Activated CD8-positive, alpha-beta memory T cell treated with anti-CD3 and anti-CD28 coated beads, Interleukin-2, amount 10 ng/mL, durations not matched to agents 7 days and 5 days (primary cell): ENCODE data around the gene BCL3. TPM values are rescaled to one million over a fixed set of nuclear protein-coding genes. Genes with fewer than 3 reads are reported as not detected.

Experiments used
- ATAC-seq: fragments of 150-1000 bp; cut with Tn5 transposase; one replicate; pipeline ENCODE4 v1.10.0; 2021; ENCODE audit warnings: moderate library complexity
- CTCF ChIA-PET: fragments of 350-600 bp; sonication (Branson Sonifier 250); formaldehyde crosslinking; loops from one replicate; lab custom pipeline; 2021; ENCODE audit warnings: antibody characterized with exemption; lab: Charles Lee
- DNase-seq: peaks from one replicate; pipeline ENCODE4 v3.0.0-alpha.2; 2020
- H3K27ac Mint-ChIP-seq: one replicate; pipeline ENCODE4 v1.8.0; 2021; ENCODE audit warnings: mild to moderate bottlenecking, mixed read lengths
- H3K27me3 Mint-ChIP-seq: one replicate; pipeline ENCODE4 v1.8.0; 2021; ENCODE audit warnings: mixed read lengths
- H3K36me3 Mint-ChIP-seq: one replicate; pipeline ENCODE4 v1.8.0; 2021; ENCODE audit warnings: mild to moderate bottlenecking, mixed read lengths
- H3K4me1 Mint-ChIP-seq: one replicate; pipeline ENCODE4 v1.8.0; 2021; ENCODE audit warnings: mixed read lengths
- H3K4me3 Mint-ChIP-seq: one replicate; pipeline ENCODE4 v1.8.0; 2021; ENCODE audit warnings: mild to moderate bottlenecking, moderate library complexity, mixed read lengths
- H3K9me3 Mint-ChIP-seq: one replicate; pipeline ENCODE4 v1.8.0; 2022; ENCODE audit warnings: low read depth, mixed read lengths
- total RNA-seq, 2 experiments: library from RNA; stranded (reverse); gene quantifications; one replicate each; pipeline ENCODE4 v1.2.3, GENCODE V29; 2021

BCL3 gene
- total RNA-seq, 2 experiments from 2014 or later, result 56.3 to 60.3 TPM

DNA sequence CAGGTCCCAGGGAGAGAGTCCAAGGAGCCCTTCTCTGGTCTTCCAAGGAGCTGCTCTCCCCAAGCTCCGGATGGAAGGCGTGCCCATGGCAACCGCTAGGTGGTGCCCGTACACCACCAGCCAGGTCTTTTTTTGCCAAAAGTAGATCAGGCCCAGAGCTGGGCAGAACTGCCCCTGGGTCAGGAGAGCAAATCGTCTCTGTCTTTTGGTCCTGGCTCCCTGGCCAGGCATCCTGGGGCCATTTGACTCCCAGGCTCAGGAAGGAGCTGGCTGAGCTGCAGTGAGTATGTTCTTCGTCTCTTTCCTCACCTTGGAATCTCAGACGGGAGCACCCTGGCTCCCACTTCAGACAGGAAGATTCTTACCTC lies 24.6 kb upstream of the BCL3 start:
- Mint-ChIP-seq H3K9me3 (no peaks in the 10 kb centered on the region), H3K4me1 (peaks cover 51% of the 10 kb centered on the region), H3K27me3 (peaks cover 7% of the 10 kb centered on the region), H3K27ac (peak overlapping the region; percentile 3), H3K4me3 (no peak overlapping the region), H3K36me3 (no peaks in the 10 kb centered on the region)
- CTCF ChIA-PET, result interaction anchor here (0.7 to 10.2 kb wide), 37 partner anchors 9 to 229 kb away, joined by 3 to 406 read pairs (median 6); partner anchors contain the start of genes CBLC, NECTIN2 and TOMM40
- DNase-seq, result peak; percentile 87
- peak; percentile 94 for ATAC-seq

DNA sequence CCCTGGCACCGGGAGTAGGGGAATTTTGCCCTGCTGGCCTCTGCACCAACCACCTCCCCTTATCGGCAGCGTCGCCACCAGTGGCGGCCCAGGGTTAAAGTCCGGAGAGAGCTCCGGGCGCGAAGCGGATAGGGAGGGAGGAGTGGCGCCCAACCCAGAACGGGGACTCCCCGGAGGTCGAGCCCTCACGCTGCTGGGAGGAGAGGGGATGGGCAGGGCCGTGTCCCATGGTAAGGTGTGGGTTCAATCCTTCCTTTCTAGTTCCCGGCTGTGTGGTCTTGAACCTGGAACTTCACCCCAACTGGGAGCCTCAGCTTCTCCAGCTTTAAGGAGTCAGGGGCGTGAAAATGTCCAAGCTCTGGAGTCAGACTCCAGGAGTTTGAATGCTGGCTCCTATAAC lies 23.3 kb upstream of the BCL3 start:
- Mint-ChIP-seq H3K9me3 (no peaks in the 10 kb centered on the region), H3K4me1 (peaks cover 51% of the 10 kb centered on the region), H3K27ac (no peak overlapping the region), H3K27me3 (peaks cover 5% of the 10 kb centered on the region), H3K4me3 (no peak overlapping the region), H3K36me3 (no peaks in the 10 kb centered on the region)
- DNase-seq (no peak), ATAC-seq (no peak)
- CTCF ChIA-PET, result interaction anchor here (0.7 to 10.2 kb wide), 7 partner anchors 16 to 968 kb away, joined by 4 to 406 read pairs (median 36); partner anchors contain the start of gene CBLC

DNA sequence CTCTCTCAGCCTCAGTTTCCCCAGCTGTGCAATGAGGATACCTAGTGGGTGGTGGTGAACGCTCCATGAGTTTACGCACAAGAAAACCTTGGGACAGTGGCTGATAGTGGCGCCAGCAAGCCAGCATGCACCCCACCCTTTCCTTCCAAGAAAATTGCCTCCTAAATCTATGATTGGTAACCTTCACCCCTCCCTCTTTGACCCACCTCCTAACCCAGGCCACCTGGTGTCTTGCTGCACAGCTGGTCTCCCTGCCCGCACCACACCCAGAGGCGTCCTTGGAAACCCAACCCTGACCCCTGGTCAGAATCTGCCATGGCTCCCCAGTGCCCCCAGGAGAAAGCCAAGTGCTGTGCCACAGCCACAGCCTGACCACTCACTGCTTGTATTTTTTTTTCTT lies 22.8 kb upstream of the BCL3 start:
- no peak overlapping the region for H3K4me3 Mint-ChIP-seq
- peaks cover 2% of the 10 kb centered on the region for H3K27me3 Mint-ChIP-seq
- no peaks in the 10 kb centered on the region for H3K9me3 Mint-ChIP-seq
- no peak overlapping the region for H3K27ac Mint-ChIP-seq
- DNase-seq (no peak), ATAC-seq (no peak)
- H3K36me3 Mint-ChIP-seq, result no peaks in the 10 kb centered on the region
- CTCF ChIA-PET, result interaction anchor here (0.7 to 10.2 kb wide), 6 partner anchors 16 to 967 kb away, joined by 4 to 406 read pairs (median 56); partner anchors contain the start of gene CBLC
- H3K4me1 Mint-ChIP-seq, result peaks cover 51% of the 10 kb centered on the region

DNA sequence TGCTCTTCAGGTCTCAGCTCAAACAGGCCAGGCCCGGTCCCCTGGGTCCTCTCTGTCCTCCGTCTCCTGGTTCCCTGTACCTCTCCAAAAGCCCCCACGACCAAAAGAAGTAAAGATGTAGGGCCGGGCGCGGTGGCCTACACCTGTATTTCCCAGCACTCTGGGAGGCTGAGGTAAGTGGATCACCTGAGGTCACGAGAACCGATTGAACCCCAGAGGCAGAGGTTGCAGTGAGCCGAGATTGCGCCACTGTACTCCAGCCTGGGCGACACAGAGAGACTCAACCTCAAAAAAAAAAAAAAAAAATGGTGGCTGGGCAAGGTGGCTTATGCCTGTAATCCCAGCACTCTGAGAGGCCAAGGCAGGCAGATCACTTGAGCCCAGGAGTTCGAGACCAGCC lies 22.0 kb upstream of the BCL3 start:
- H3K27ac Mint-ChIP-seq, result no peak overlapping the region
- ATAC-seq, result no peak
- CTCF ChIA-PET, result interaction anchor here (1.5 to 10.2 kb wide), 5 partner anchors 16 to 70 kb away, joined by 4 to 406 read pairs (median 75); partner anchors contain the start of gene CBLC

DNA sequence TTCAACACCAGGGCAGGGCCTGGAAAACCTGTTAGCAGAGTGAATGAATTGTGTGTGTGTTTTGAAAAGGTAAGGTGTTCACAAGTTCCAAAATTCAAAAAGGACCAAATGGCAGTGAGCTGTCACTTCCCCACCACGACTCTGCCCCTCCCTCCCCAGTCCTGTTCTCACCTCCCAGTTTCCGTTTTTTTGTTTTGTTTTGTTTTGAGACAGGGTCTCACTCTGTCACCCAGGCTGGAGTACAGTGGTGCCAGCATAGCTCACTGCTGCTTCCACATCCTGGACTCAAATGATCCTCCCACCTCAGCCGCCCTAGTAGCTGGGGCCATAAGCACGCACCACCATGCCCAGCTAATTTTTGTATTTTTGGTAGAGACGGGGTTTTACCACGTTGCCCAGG lies 20.3 kb upstream of the BCL3 start:
- DNase-seq (no peak), ATAC-seq (no peak)

More for the DNA sequence above, 22.0 kb upstream of the BCL3 start:
- H3K4me3 Mint-ChIP-seq, result no peak overlapping the region
- peaks cover 49% of the 10 kb centered on the region for H3K4me1 Mint-ChIP-seq
- H3K9me3 Mint-ChIP-seq, result no peaks in the 10 kb centered on the region
- H3K27me3 Mint-ChIP-seq, result no peaks in the 10 kb centered on the region
- no peaks in the 10 kb centered on the region for H3K36me3 Mint-ChIP-seq
- DNase-seq, result no peak

DNA sequence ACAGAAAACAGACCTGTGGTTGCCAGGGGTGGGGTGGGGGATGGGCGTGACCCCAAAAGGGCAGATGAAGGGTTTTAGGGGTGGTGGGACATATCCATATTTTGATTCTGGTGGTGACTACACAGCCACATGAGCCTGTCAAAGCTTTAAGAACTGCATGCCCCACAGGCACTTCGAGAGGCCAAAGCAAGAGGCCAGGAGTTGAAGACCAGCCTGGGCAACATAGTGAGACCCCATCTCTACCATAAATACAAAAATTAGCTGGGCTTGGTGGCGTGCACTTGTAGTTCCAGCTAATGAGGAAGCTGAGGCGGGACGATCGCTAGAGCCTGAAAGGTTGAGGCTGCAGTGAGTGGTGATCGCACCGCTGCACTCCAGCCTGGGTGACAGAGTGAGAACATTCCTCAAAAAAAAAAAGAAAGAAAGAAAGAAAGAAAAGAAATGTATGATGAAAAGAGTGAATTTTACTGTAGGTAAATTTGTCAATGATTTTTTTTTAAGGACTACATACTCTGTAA lies 18.9 kb upstream of the BCL3 start:
- no peaks in the 10 kb centered on the region for H3K9me3 Mint-ChIP-seq
- no peak overlapping the region for H3K27ac Mint-ChIP-seq
- CTCF ChIA-PET, result interaction anchor here (1.2 to 7.2 kb wide), 5 partner anchors 9 to 330 kb away, joined by 3 to 59 read pairs (median 6); no protein-coding TSS in a partner anchor
- peaks cover 18% of the 10 kb centered on the region for H3K4me1 Mint-ChIP-seq
- DNase-seq, result no peak
- H3K4me3 Mint-ChIP-seq, result no peak overlapping the region
- H3K36me3 Mint-ChIP-seq, result no peaks in the 10 kb centered on the region
- ATAC-seq, result no peak
- no peaks in the 10 kb centered on the region for H3K27me3 Mint-ChIP-seq

More for the DNA sequence above, 20.3 kb upstream of the BCL3 start:
- Mint-ChIP-seq H3K9me3 (no peaks in the 10 kb centered on the region), H3K27me3 (no peaks in the 10 kb centered on the region), H3K4me1 (peaks cover 32% of the 10 kb centered on the region), H3K36me3 (no peaks in the 10 kb centered on the region), H3K4me3 (peak overlapping the region; percentile 7), H3K27ac (no peak overlapping the region)
- CTCF ChIA-PET, result interaction anchor here (0.9 to 7.2 kb wide), 7 partner anchors 11 to 116 kb away, joined by 3 to 59 read pairs (median 5); no protein-coding TSS in a partner anchor

DNA sequence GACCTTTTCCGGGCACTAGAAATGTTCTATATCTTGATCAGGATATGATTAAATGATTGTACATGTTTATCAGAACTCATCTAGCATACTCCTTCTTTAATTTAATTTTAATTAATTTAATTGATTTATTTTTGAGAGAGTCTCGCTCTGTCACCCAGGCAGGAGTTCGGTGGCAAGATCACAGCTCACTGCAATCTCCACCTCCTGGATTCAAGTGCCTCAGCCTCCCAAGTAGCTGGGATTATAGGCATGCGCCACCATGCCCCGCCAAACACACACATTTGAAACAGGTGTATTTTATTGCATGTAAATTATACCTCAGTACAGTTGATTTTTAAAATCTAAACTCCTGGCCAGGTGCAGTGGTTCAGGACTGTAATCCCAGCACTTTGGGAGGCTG lies 17.4 kb upstream of the BCL3 start:
- peaks cover 18% of the 10 kb centered on the region for H3K4me1 Mint-ChIP-seq
- no peak for ATAC-seq
- CTCF ChIA-PET, result interaction anchor here (0.7 to 7.2 kb wide), 3 partner anchors 12 to 328 kb away, joined by 3 to 59 read pairs (median 3); no protein-coding TSS in a partner anchor
- no peak overlapping the region for H3K4me3 Mint-ChIP-seq
- H3K27ac Mint-ChIP-seq, result no peak overlapping the region
- H3K36me3 Mint-ChIP-seq, result no peaks in the 10 kb centered on the region
- H3K27me3 Mint-ChIP-seq, result no peaks in the 10 kb centered on the region
- H3K9me3 Mint-ChIP-seq, result no peaks in the 10 kb centered on the region
- DNase-seq, result no peak

DNA sequence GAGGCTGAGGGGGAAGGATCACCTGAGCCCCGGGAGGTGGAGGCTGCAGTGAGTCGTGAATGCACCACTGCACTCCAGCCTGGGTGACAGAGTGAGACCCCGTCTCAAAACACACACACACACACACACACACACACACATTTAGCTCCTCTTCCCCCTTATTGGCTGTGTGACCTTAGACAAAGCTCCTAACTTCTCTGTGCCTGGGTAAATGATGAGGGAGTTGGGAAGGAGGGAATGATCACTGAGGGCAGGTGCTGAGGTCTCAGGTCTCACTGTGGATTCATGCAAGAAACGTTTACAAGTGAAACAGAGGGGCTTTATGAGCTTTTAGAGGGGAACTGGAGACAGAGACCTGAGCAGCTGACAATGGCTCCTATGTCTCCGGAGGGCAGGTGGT lies 16.9 kb upstream of the BCL3 start:
- H3K27ac Mint-ChIP-seq, result no peak overlapping the region
- H3K27me3 Mint-ChIP-seq, result no peaks in the 10 kb centered on the region
- DNase-seq, result no peak
- H3K4me3 Mint-ChIP-seq, result no peak overlapping the region
- CTCF ChIA-PET, result interaction anchor here (0.7 to 7.2 kb wide), 3 partner anchors 7 to 40 kb away, joined by 3 to 59 read pairs (median 22); no protein-coding TSS in a partner anchor
- H3K4me1 Mint-ChIP-seq, result peaks cover 18% of the 10 kb centered on the region
- H3K9me3 Mint-ChIP-seq, result no peaks in the 10 kb centered on the region
- no peaks in the 10 kb centered on the region for H3K36me3 Mint-ChIP-seq
- ATAC-seq, result no peak

DNA sequence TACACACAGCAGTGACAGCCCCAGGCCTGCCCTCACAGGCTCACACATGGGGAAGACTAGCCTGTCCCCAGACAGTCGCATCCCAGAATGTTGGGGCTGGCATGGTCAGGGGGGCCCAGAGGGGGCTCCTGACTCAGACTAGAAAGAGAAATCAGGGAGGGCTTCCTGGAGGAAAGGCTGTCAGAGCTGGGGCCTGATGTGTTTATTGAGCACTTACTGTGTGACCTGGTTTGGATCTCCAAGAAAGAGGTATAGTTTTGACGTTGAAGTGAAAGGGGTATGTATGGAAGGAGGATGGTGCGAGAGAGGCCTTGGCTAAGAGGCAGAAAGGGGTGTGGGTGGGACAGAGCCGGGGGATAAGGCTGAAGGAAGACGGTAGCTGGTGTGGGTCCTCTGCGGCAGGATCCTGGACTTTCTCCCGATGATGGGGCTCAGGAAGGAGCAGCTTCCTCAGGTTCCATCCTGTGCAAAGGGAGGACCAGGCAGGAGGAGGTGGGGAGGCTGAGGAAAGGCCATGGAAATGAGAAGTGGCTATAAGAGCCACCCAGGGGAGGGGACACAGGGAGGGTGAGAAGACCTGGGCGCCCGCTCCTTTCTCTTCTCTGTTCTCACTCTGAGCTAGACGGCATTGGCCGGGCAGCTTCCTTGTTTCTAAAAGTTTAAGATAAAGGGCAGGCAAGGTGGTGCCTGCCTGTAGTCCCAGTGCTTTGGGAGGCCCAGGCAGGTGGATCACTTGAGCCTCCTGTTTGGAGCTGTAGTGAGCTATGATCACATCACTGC lies 16.1 kb upstream of the BCL3 start:
- ATAC-seq, result no peak
- no peaks in the 10 kb centered on the region for H3K36me3 Mint-ChIP-seq
- CTCF ChIA-PET, result interaction anchor here (0.7 to 7.2 kb wide), 5 partner anchors 8 to 75 kb away, joined by 3 to 59 read pairs (median 7); no protein-coding TSS in a partner anchor
- H3K9me3 Mint-ChIP-seq, result no peaks in the 10 kb centered on the region
- no peak for DNase-seq
- H3K4me3 Mint-ChIP-seq, result no peak overlapping the region
- peaks cover 25% of the 10 kb centered on the region for H3K4me1 Mint-ChIP-seq
- no peak overlapping the region for H3K27ac Mint-ChIP-seq
- no peaks in the 10 kb centered on the region for H3K27me3 Mint-ChIP-seq

DNA sequence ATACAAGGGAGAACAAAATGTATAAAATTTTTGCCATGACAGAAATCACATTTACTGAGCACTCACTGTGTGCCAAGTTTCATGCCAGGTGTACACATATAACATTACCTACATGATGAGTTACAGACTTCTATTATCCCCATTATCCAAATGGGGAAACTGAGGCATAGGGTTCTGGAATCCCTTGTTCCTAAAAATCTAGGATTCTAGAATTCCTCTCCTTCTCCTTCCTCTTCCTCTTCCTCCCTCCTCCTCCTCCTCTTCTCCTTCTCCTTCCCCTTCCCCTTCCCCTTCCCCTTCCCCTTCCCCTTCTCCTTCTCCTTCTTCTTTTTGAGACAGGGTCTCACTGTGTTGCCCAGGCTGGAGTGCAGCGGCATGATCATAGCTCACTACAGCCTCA lies 14.2 kb upstream of the BCL3 start:
- H3K4me1 Mint-ChIP-seq, result peaks cover 27% of the 10 kb centered on the region
- no peak for DNase-seq
- no peaks in the 10 kb centered on the region for H3K9me3 Mint-ChIP-seq
- no peaks in the 10 kb centered on the region for H3K36me3 Mint-ChIP-seq
- H3K4me3 Mint-ChIP-seq, result no peak overlapping the region
- CTCF ChIA-PET, result interaction anchor here (2.6 to 7.2 kb wide), 2 partner anchors 10 to 37 kb away, joined by 22 to 59 read pairs; no protein-coding TSS in a partner anchor
- no peaks in the 10 kb centered on the region for H3K27me3 Mint-ChIP-seq
- no peak for ATAC-seq
- no peak overlapping the region for H3K27ac Mint-ChIP-seq

DNA sequence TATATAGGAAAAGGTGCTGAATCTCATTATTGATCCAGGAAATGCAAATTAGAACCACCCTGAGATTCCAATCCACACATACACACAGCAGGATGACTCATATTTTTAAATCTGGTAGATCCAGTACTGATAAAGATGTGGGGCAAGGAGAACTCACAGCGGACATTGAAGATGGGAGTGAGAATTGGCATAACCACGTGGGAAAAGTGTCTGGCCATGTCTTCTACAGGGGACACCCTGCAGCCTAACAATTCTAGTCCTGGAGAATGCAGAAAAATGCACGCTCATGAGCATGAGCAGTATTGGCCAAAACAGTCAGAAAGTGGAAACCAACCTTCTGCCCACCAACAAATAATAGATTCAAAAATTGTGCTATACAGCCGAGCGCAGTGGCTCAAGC lies 13.5 kb upstream of the BCL3 start:
- no peaks in the 10 kb centered on the region for H3K9me3 Mint-ChIP-seq
- no peak overlapping the region for H3K4me3 Mint-ChIP-seq
- no peaks in the 10 kb centered on the region for H3K36me3 Mint-ChIP-seq
- H3K27me3 Mint-ChIP-seq, result no peaks in the 10 kb centered on the region
- no peak for DNase-seq
- CTCF ChIA-PET, result interaction anchor here (2.1 to 2.2 kb wide), 2 partner anchors 11 to 36 kb away, joined by 8 to 9 read pairs; no protein-coding TSS in a partner anchor
- ATAC-seq, result no peak
- no peak overlapping the region for H3K27ac Mint-ChIP-seq
- peaks cover 27% of the 10 kb centered on the region for H3K4me1 Mint-ChIP-seq

DNA sequence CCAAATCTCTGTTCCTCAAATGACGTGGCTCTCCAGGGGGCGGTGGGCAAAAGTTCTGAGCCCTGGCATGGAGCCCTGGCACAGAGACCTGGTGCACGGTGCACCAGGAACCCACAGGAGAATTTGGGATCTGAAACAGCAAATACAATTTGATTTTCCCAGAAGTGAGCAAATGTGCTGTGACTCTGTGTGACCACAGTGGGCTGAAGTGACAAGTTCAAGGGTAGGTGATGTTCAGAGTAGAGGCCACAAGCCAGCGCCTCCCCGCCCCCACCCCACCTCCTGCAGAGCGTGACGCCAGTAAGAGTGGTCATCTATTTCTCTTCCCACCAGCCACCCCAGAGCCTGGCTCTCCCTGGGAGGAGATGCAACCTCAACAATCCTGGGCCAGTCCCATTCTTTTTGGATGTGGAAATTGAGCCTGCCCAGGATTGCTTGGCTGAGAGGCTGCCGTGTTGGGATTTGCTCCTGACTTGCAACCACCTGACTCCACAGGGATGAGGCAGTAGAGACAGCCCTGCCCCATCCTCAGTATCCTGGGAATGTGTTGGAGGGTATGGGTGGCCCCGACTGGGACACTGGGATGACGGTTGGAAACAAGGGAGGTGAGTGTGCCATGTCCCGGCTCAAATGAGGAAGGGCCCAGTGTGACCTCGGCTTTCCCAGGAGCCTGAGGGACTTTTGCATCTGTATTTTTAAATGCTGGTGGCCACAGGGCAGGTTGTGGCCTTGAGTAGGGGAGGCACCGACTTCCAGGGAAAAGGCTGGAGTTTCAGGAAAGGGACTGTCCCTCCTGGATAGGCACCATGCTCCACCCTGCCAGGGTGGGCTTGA lies 11.1 kb upstream of the BCL3 start:
- ATAC-seq (peak; percentile 59), DNase-seq (no peak)
- Mint-ChIP-seq H3K27me3 (no peaks in the 10 kb centered on the region), H3K36me3 (no peaks in the 10 kb centered on the region), H3K27ac (peak overlapping the region; percentile 20), H3K4me3 (no peak overlapping the region), H3K9me3 (no peaks in the 10 kb centered on the region), H3K4me1 (peaks cover 32% of the 10 kb centered on the region)
- CTCF ChIA-PET, result interaction anchor here (1.0 to 9.0 kb wide), 4 partner anchors 13 to 33 kb away, joined by 5 to 75 read pairs (median 8); no protein-coding TSS in a partner anchor
